Uterus (tissue), 4 donors: ENCODE results near the gene KLF7. TPM values are rescaled to one million over a fixed set of nuclear protein-coding genes. Genes with fewer than 3 reads are reported as not detected.

Experiments used
- microRNA-seq: library from miRNA; unstranded; fragments of <30 nt; microRNA quantifications from one replicate; pipeline ENCODE4, GENCODE V29; 2016; ENCODE audit warnings: borderline microRNAs expressed, borderline replicate concordance
- small RNA-seq: library from RNA; depleted of rRNA; stranded (forward); fragments of <200 nt; gene quantifications from one replicate; pipeline ENCODE3, GENCODE V24; 2016
- total RNA-seq, 4 donors: library from RNA; depleted of rRNA in 3 of 4; stranded (reverse); fragments of >200 nt in 3 of 4; gene quantifications; one replicate each; pipeline versions ENCODE4 v1.1.0 to v1.2.4, GENCODE V29; 2014 to 2023
- donor health status: DM: yes; HTN: yes; CAD: no.

Gene KLF7
- total RNA-seq, 4 donors from 2014 or later: 20.9 to 96.0 (median 39.4) TPM

Small RNA genes within 50 kb of the gene (microRNA-seq; reads per million reads assigned to microRNA genes)
- gene MIR2355 (2.0 reads per million), gene MIR7845 (5.4 reads per million, percentile 5 among the genes with 10 or more reads in this experiment)

Small RNA genes within 50 kb of the gene (small RNA-seq; reads per million reads assigned to genes)
- gene MIR2355 (not detected), gene MIR7845 (not detected)

Other genes starting within 250 kb of the KLF7 start
- gene CPO, start 226.4 kb downstream of the KLF7 start, total RNA-seq: under 1 TPM in 1 of 4 donors, not detected in 3; 0.90 TPM